Sigmoid colon (tissue), 7 donors: ENCODE results near the gene CELSR2. TPM values are rescaled to one million over a fixed set of nuclear protein-coding genes. Genes with fewer than 3 reads are reported as not detected.
A peak's percentile ranks its signal among the peaks of the same experiment; 100 is the strongest.
"Not testable (repeated sequence)": the region's sequence is repeated elsewhere in the genome, so short reads cannot be mapped to it uniquely, and the experiment has no call there.

Source experiments
- DNase-seq: peaks from one replicate; pipeline ENCODE4 v3.0.0-alpha.2; 2019
- H3K27ac ChIP-seq, 4 donors: fragments of 200-600 bp; sonication (generic); one replicate each; pipeline ENCODE4 v1.5.1; 2016 to 2019; ENCODE audit warnings: mild to moderate bottlenecking in 1 of 4
- H3K27me3 ChIP-seq, 3 donors: fragments of 200-600 bp; sonication (generic); one replicate each; pipeline ENCODE4 v1.5.1; 2019; ENCODE audit warnings: mild to moderate bottlenecking in 1 of 3
- H3K36me3 ChIP-seq, 4 donors: fragments of 200-600 bp; sonication (generic); one replicate each; pipeline ENCODE4 v1.5.1; 2016 to 2019
- H3K4me1 ChIP-seq, 4 donors: fragments of 200-600 bp; sonication (generic); one replicate each; pipeline ENCODE4 v1.5.1; 2017 to 2019
- H3K4me3 ChIP-seq, 4 donors: fragments of 200-600 bp; sonication (generic); one replicate each; pipeline ENCODE4 v1.5.1; 2017 to 2019; ENCODE audit warnings: mild to moderate bottlenecking in 2 of 4, moderate library complexity in 1 of 4
- H3K9me3 ChIP-seq, 4 donors: fragments of 200-600 bp in 3 of 4; sonication (generic) in 3 of 4; one replicate each; pipeline versions ENCODE4 v1.5.1 to v1.6.1; 2013 to 2019
- CTCF ChIP-seq, 4 experiments: fragments of 450-650 bp in 3 of 4; fragments of 200-600 bp in 1 of 4; IDR thresholded peaks; one replicate each; pipeline ENCODE4 v1.5.1; 2016 to 2019; ENCODE audit warnings: antibody characterized with exemption in 4 of 4, mild to moderate bottlenecking in 3 of 4, moderate library complexity in 2 of 4
- EP300 ChIP-seq, 4 donors: sonication (generic); formaldehyde crosslinking; IDR thresholded peaks; one replicate each; pipeline ENCODE4 v1.6.1; 2017; ENCODE audit warnings: antibody characterized with exemption in 4 of 4
- POLR2A ChIP-seq, 2 donors: fragments of 450-650 bp; IDR thresholded peaks; one replicate each; pipeline ENCODE4 v1.6.1; 2016; ENCODE audit warnings: antibody characterized with exemption in 2 of 2, mild to moderate bottlenecking in 2 of 2, moderate library complexity in 2 of 2
- POLR2AphosphoS5 ChIP-seq, 4 donors: sonication (generic); formaldehyde crosslinking; IDR thresholded peaks; one replicate each; pipeline ENCODE4 v1.6.1; 2017; ENCODE audit warnings: antibody characterized with exemption in 4 of 4
- WGBS, 2 donors: extraction: QIAGEN DNeasy Blood & Tissue Kit; methylation state at CpG; one replicate each; pipeline ENCODE4 v1.1.7; 2013; 5-methylcytosine and 5-hydroxymethylcytosine counted together
- intact Hi-C: fragments of 100-400 bp; cut with DNase I; formaldehyde crosslinking; loops from one replicate; pipeline ENCODE4 v1.15.1; 2023
- polyA plus RNA-seq, 3 donors: library from polyadenylated mRNA; stranded (reverse); fragments of 200-250 nt; gene quantifications; one replicate each; pipeline ENCODE4 v1.2.3, GENCODE V29; 2013
- total RNA-seq, 4 donors: library from RNA; depleted of rRNA; stranded (reverse); fragments of >200 nt; gene quantifications; one replicate each; pipeline ENCODE4 v1.1.0, GENCODE V29; 2016
- donor health status: healthy with polysubstance abuse.
- donor health status: Bipolar disorder and iron deficiency.
- donor health status: healthy.

The CELSR2 gene
- total and polyA plus RNA-seq, 7 donors, result under 0.01 to 10.8 (median 3.6) TPM

DNA sequence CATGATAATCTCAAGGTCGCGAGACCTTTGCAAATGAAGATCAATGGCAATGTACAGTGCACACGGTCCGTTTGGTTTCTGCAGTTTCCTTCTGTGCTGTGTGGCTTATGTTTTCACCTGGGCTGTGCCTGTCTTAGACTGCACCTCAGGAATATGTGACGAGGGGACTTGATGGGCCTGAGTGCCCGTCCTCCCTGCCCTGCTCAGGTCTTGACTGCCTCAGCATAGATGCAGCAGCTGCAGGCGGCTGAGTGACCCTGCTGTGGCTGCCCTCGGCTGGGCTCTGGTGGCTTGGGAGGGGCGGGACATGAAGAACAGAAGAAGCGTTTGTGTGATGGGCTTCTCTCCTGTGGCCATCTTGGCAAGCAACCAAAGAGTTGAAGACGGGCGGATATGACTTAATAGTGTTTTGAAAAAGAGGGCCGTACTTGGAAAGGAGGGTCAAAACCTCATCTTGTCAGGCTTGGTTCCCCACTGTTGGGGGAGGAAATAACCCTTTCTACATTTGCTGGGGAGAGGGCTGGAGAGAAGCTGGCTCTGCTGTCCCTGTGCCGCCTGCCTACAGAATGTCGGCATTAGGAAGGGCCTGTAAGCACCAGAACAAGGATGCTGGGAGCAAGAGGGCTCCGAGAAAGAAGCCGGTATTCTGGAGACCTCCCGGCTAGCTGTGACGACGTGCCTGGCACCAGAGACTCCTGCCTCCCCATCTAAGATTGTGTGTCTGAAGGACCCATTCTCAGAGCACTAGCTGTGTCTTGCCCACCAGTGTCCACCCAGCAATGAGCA is 50.4 kb downstream of the CELSR2 start:
- Histone ChIP-seq H3K4me3 (no peak overlapping the region), H3K4me1 (peaks cover 0 to 21% (median 17%) of the 10 kb centered on the region in 4 donors), H3K36me3 (no peaks in the 10 kb centered on the region), H3K27me3 (no peaks in the 10 kb centered on the region), H3K27ac (peak overlapping the region; percentile 39 to 67 (median 56)), H3K9me3 (no peaks in the 10 kb centered on the region)
- DNase-seq, result peak; percentile 73
- WGBS, 2 donors, result 83 to 86% methylated on average over 20 of the region's 20 CpGs
- TF ChIP-seq POLR2AphosphoS5 (IDR thresholded peaks at IDR 0.05) (peak in 1 of 4 donors; percentile 7), CTCF (IDR thresholded peaks at IDR 0.05) (no peak), POLR2A (IDR thresholded peaks at IDR 0.05) (no peak)
- intact Hi-C loops, result no loop called here

GRCh38 chr1:109300650-109301151 is 51.4 kb downstream of the CELSR2 start:
- H3K4me1 ChIP-seq, result peaks cover 0 to 21% (median 17%) of the 10 kb centered on the region in 4 donors
- no peak for TF ChIP-seq POLR2A (IDR thresholded peaks at IDR 0.05)
- TF ChIP-seq POLR2AphosphoS5 (IDR thresholded peaks at IDR 0.05), result no peak
- TF ChIP-seq EP300 (IDR thresholded peaks at IDR 0.05), result no peak
- no peak for TF ChIP-seq CTCF (IDR thresholded peaks at IDR 0.05)
- H3K4me3 ChIP-seq, result no peak overlapping the region
- intact Hi-C loops, result no loop called here
- H3K27ac ChIP-seq, result peak overlapping the region in 1 of 4 donors; percentile 59
- no peaks in the 10 kb centered on the region for H3K9me3 ChIP-seq
- no peaks in the 10 kb centered on the region for H3K27me3 ChIP-seq
- no peaks in the 10 kb centered on the region for H3K36me3 ChIP-seq
- DNase-seq, result no peak
- 85 to 88% methylated on average over 16 of the region's 16 CpGs for WGBS, 2 donors

GRCh38 chr1:109301874-109302273 is 52.5 kb downstream of the CELSR2 start:
- H3K27me3 ChIP-seq, result no peaks in the 10 kb centered on the region
- WGBS, 2 donors, result 70 to 80% methylated on average over 5 of the region's 5 CpGs
- no peak for DNase-seq
- no peaks in the 10 kb centered on the region for H3K9me3 ChIP-seq
- H3K4me3 ChIP-seq, result no peak overlapping the region
- H3K36me3 ChIP-seq, result no peaks in the 10 kb centered on the region
- H3K27ac ChIP-seq, result no peak overlapping the region
- peaks cover 0 to 21% (median 17%) of the 10 kb centered on the region in 4 donors for H3K4me1 ChIP-seq
- intact Hi-C loops, result no loop called here
- TF ChIP-seq POLR2AphosphoS5 (IDR thresholded peaks at IDR 0.05) (no peak), EP300 (IDR thresholded peaks at IDR 0.05) (no peak), POLR2A (IDR thresholded peaks at IDR 0.05) (no peak), CTCF (IDR thresholded peaks at IDR 0.05) (peak in 1 of 4 experiments; percentile 6)

GRCh38 chr1:109304226-109304920 is 55.0 kb downstream of the CELSR2 start:
- Histone ChIP-seq H3K27me3 (no peaks in the 10 kb centered on the region), H3K9me3 (no peaks in the 10 kb centered on the region), H3K27ac (peak overlapping the region in 2 of 4 donors; percentile 12 to 56), H3K4me1 (peaks cover 0 to 11% (median 6%) of the 10 kb centered on the region in 4 donors), H3K4me3 (no peak overlapping the region), H3K36me3 (no peaks in the 10 kb centered on the region)
- 75 to 80% methylated on average over 8 of the region's 8 CpGs for WGBS, 2 donors
- TF ChIP-seq CTCF (IDR thresholded peaks at IDR 0.05), result no peak
- peak in 1 of 4 donors; percentile 18 for TF ChIP-seq POLR2AphosphoS5 (IDR thresholded peaks at IDR 0.05)
- TF ChIP-seq POLR2A (IDR thresholded peaks at IDR 0.05), result no peak
- DNase-seq, result no peak
- intact Hi-C loops, result no loop called here

DNA sequence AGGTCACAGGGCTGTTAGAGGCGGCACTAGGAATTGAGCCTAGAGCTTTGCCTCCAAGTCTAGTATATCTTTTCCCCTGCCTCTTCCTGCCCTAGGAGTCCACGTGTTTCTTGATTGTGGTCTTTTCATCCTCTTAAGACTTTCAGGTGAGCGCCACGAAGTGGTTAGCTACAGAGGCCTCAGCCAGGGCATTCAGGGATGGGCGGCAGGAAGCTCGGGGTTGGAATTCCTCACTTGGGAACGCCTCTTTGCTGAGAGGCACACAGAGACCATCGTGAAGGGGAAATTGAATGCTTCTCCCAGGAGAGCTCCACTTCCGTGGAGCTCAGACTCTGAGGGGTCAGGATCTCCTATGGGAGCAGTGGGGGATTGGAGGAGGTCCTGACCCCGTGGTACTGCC is 56.7 kb downstream of the CELSR2 start:
- DNase-seq, H3K27me3 ChIP-seq, intact Hi-C loops, H3K9me3 ChIP-seq, H3K36me3 ChIP-seq, H3K4me1 ChIP-seq, H3K4me3 ChIP-seq: not testable (repeated sequence)
- 56 to 67% methylated on average over 10 of the region's 10 CpGs for WGBS, 2 donors
- peak overlapping the region in 1 of 4 donors; percentile 56 for H3K27ac ChIP-seq
